ENCODE data around the gene YPEL2. TPM values are rescaled to one million over a fixed set of nuclear protein-coding genes. Genes with fewer than 3 reads are reported as not detected.
"Not testable (repeated sequence)": the region's sequence is repeated elsewhere in the genome, so short reads cannot be mapped to it uniquely, and the experiment has no call there.

Gene YPEL2
- total RNA-seq, 1 donor from 2014 or later, result 21.9 TPM

DNA sequence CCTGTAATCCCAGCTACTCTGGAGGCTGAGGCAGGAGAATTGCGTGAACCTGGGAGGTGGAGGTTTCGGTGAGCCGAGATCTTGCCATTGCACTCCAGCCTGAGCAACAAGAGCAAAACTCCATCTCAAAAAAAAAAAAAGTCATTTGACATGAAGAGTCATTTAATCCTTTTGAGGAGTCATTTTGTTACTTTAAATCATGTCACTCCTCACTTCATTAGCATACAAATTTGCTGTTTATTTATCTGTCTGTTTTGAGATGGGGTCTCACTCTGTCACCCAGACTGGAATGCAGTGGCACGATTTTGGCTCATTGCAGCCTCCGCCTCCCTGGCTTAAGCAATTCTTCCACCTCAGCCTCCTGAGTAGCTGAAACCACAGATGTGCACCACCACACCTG, 81.0 kb downstream of the YPEL2 start:
- H3K4me3 ChIP-seq (ENCODE audit: low read length in 3 of 3); H3K9ac ChIP-seq (ENCODE audit: low read depth in 1 of 3, low read length in 3 of 3); H3K9me3 ChIP-seq (ENCODE audit: control insufficient read depth in 3 of 3, low read length in 3 of 3); H3K36me3 ChIP-seq (ENCODE audit: control insufficient read depth in 3 of 3, insufficient read depth in 3 of 3, low read length in 3 of 3); H3K4me1 ChIP-seq (ENCODE audit: control insufficient read depth in 3 of 3, insufficient read depth in 3 of 3, low read length in 3 of 3); H3K27me3 ChIP-seq (ENCODE audit: control insufficient read depth in 3 of 3, insufficient read depth in 3 of 3, low read length in 3 of 3); H3K27ac ChIP-seq (ENCODE audit: low read depth, low read length): not testable (repeated sequence)

DNA sequence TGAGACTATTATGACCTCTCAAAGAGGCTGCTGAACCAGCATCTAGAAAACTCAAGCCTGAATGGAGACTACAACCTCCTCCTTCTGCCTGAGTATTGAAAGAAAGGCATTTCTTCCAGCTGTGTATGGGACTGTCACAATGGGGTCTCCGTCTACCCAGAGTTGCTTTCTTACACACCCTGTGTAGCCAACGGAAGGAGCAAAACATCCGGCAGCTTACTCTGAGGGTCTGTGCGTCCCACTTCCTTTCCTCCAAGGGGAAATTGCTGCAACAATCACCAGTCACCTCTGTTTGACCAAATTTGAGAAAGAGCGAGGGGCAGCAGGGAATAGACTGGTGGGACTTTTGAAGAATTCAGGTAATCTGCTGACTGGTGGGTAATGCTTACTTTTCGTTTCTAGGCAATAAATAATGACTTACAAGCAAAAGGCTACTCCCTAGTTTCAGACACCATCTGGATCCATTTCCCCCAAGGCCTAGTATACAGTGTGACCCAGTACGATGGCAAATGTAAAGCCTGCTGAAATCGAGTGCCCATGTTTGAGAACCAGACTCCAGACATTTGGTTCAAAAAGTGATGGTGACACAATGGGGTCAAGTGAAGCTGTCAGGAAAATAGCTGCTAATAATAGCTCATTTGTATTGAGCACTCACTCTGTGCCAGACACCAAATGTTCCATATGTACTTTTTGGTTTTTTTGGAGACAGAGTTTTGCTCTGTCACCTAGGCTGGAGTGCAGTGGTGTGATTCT, 81.7 kb downstream of the YPEL2 start:
- Histone ChIP-seq H3K9ac (ENCODE audit: low read depth in 1 of 3, low read length in 3 of 3) (no peak overlapping the region), H3K36me3 (ENCODE audit: control insufficient read depth in 3 of 3, insufficient read depth in 3 of 3, low read length in 3 of 3) (peaks cover 0 to 4% (median 4%) of the 10 kb centered on the region in 3 donors), H3K27ac (ENCODE audit: low read depth, low read length) (no peak overlapping the region), H3K4me3 (ENCODE audit: low read length in 3 of 3) (no peak overlapping the region), H3K4me1 (ENCODE audit: control insufficient read depth in 3 of 3, insufficient read depth in 3 of 3, low read length in 3 of 3) (peaks cover 0 to 9% (median 0%) of the 10 kb centered on the region in 3 donors), H3K9me3 (ENCODE audit: control insufficient read depth in 3 of 3, low read length in 3 of 3) (peaks cover 0 to 2% (median 0%) of the 10 kb centered on the region in 3 donors), H3K27me3 (ENCODE audit: control insufficient read depth in 3 of 3, insufficient read depth in 3 of 3, low read length in 3 of 3) (no peaks in the 10 kb centered on the region)

DNA sequence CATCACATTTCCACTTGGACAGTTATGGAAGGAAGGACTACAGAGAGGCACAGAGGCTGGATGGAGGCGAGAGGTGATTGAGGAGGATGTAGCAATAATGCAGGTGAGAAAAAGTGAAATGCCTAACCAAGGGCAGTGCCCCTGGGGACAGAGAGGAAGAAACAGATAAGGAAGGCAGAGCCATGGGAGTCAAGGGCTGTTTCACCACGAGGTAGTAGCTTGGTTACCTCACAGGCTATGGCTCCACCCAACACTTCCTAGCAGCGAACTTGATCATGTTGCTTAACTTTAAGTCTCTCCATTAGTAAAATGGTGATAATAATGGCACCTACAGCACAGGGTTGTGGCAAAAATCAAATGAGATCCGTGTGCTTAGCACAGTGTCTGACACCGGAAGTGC, 83.9 kb downstream of the YPEL2 start:
- Histone ChIP-seq H3K27ac (ENCODE audit: low read depth, low read length) (no peak overlapping the region), H3K27me3 (ENCODE audit: control insufficient read depth in 3 of 3, insufficient read depth in 3 of 3, low read length in 3 of 3) (no peaks in the 10 kb centered on the region), H3K36me3 (ENCODE audit: control insufficient read depth in 3 of 3, insufficient read depth in 3 of 3, low read length in 3 of 3) (no peaks in the 10 kb centered on the region), H3K4me3 (ENCODE audit: low read length in 3 of 3) (no peak overlapping the region), H3K9me3 (ENCODE audit: control insufficient read depth in 3 of 3, low read length in 3 of 3) (peaks cover 0 to under 1% (median 0%) of the 10 kb centered on the region in 3 donors), H3K9ac (ENCODE audit: low read depth in 1 of 3, low read length in 3 of 3) (no peak overlapping the region), H3K4me1 (ENCODE audit: control insufficient read depth in 3 of 3, insufficient read depth in 3 of 3, low read length in 3 of 3) (peaks cover 4 to 14% (median 5%) of the 10 kb centered on the region in 3 donors)

DNA sequence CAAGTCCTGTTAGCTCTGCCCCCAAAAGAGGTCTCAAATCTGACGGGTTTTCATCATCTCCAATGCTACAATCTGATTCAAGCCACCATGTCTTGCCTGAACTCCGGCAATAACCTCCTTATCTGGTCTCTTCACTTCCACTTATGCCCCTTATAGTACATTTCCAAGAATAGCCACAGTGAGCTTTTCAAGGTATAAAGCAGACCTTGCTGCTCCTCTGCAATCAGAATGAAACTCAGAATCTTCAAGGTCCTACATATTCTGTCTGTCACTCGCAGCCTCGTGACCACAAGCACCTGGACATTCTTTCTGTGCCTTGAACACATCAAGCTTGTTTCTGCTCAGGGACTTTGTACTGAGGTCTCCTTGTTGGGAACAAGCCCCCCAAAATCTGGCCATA, 84.7 kb downstream of the YPEL2 start:
- H3K27me3 ChIP-seq (ENCODE audit: control insufficient read depth in 3 of 3, insufficient read depth in 3 of 3, low read length in 3 of 3), result no peaks in the 10 kb centered on the region
- no peak overlapping the region for H3K4me3 ChIP-seq (ENCODE audit: low read length in 3 of 3)
- H3K9me3 ChIP-seq (ENCODE audit: control insufficient read depth in 3 of 3, low read length in 3 of 3), result no peaks in the 10 kb centered on the region
- no peaks in the 10 kb centered on the region for H3K36me3 ChIP-seq (ENCODE audit: control insufficient read depth in 3 of 3, insufficient read depth in 3 of 3, low read length in 3 of 3)
- H3K4me1 ChIP-seq (ENCODE audit: control insufficient read depth in 3 of 3, insufficient read depth in 3 of 3, low read length in 3 of 3), result peaks cover 4 to 16% (median 5%) of the 10 kb centered on the region in 3 donors
- no peak overlapping the region for H3K9ac ChIP-seq (ENCODE audit: low read depth in 1 of 3, low read length in 3 of 3)
- no peak overlapping the region for H3K27ac ChIP-seq (ENCODE audit: low read depth, low read length)

DNA sequence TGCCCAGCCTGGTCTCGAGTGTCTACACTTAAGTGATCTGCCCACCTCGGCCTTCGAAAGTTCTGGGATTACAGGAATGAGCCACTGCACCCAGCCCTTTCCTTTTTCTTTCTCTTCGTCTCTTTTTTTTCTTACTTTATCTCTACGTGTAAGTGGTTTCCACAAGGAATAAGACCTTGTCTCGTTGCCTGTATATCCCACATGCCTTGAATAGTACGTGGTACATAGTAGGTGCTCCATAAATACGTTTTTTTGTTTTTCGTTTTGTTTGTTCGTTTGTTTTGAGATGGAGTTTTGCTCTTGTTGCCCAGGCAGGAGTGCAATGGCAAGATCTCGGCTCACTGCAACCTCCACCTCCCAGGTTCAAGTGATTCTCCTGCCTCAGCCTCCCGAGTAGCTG, 86.0 kb downstream of the YPEL2 start:
- peaks cover 8 to 20% (median 9%) of the 10 kb centered on the region in 3 donors for H3K4me1 ChIP-seq (ENCODE audit: control insufficient read depth in 3 of 3, insufficient read depth in 3 of 3, low read length in 3 of 3)
- H3K27ac ChIP-seq (ENCODE audit: low read depth, low read length), result no peak overlapping the region

DNA sequence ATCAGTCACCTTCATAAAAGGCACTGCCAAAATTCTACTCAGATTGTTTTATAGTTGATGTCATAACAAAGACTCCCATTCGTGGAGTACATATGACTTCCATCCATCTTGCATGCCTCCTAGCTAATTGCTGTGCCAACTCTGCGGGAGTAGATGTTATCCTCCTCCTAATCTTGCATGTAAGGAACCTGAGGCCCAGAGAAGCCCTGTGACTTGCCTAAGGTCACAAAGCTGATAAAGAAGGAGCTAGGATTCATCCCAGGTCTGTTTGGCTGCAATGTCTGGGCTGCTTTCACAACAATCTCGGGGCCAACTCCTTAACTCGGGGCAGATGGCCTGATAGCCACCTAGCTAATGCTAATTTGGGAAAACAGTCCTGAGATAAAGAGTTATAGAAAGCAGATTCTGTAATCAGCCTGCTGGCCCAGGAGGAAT, 87.3 kb downstream of the YPEL2 start:
- Histone ChIP-seq H3K27ac (ENCODE audit: low read depth, low read length) (peak overlapping the region; percentile 68), H3K36me3 (ENCODE audit: control insufficient read depth in 3 of 3, insufficient read depth in 3 of 3, low read length in 3 of 3) (no peaks in the 10 kb centered on the region), H3K4me1 (ENCODE audit: control insufficient read depth in 3 of 3, insufficient read depth in 3 of 3, low read length in 3 of 3) (peaks cover 21 to 25% (median 22%) of the 10 kb centered on the region in 3 donors), H3K9ac (ENCODE audit: low read depth in 1 of 3, low read length in 3 of 3) (no peak overlapping the region), H3K9me3 (ENCODE audit: control insufficient read depth in 3 of 3, low read length in 3 of 3) (no peaks in the 10 kb centered on the region), H3K4me3 (ENCODE audit: low read length in 3 of 3) (peak overlapping the region in 1 of 3 donors; percentile 14), H3K27me3 (ENCODE audit: control insufficient read depth in 3 of 3, insufficient read depth in 3 of 3, low read length in 3 of 3) (no peaks in the 10 kb centered on the region)

More for the DNA sequence above, 86.0 kb downstream of the YPEL2 start:
- no peaks in the 10 kb centered on the region for H3K27me3 ChIP-seq (ENCODE audit: control insufficient read depth in 3 of 3, insufficient read depth in 3 of 3, low read length in 3 of 3)
- H3K36me3 ChIP-seq (ENCODE audit: control insufficient read depth in 3 of 3, insufficient read depth in 3 of 3, low read length in 3 of 3), result no peaks in the 10 kb centered on the region
- no peaks in the 10 kb centered on the region for H3K9me3 ChIP-seq (ENCODE audit: control insufficient read depth in 3 of 3, low read length in 3 of 3)
- no peak overlapping the region for H3K4me3 ChIP-seq (ENCODE audit: low read length in 3 of 3)
- no peak overlapping the region for H3K9ac ChIP-seq (ENCODE audit: low read depth in 1 of 3, low read length in 3 of 3)

DNA sequence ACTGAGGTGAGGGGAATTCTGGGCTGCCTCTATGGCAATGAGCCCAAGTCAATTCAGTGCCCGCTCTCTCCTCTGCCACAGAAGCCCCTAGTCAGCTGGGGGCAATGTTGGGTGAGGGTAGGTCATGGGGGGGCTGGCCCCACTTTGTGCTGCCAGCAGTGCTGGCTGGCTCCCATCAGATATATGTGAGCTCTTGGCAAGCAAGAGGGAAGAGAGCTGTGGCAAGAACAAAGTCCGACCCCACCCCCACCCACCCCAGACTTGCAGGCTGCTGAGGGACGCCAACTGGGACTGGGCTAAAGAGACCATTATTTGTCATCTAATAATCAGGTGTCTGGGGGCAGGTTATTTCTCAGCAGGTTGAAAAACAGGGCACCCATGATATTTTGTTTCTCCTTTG, 89.4 kb downstream of the YPEL2 start:
- no peak overlapping the region for H3K4me3 ChIP-seq (ENCODE audit: low read length in 3 of 3)
- no peaks in the 10 kb centered on the region for H3K36me3 ChIP-seq (ENCODE audit: control insufficient read depth in 3 of 3, insufficient read depth in 3 of 3, low read length in 3 of 3)
- peaks cover 42 to 44% (median 42%) of the 10 kb centered on the region in 3 donors for H3K4me1 ChIP-seq (ENCODE audit: control insufficient read depth in 3 of 3, insufficient read depth in 3 of 3, low read length in 3 of 3)
- no peaks in the 10 kb centered on the region for H3K27me3 ChIP-seq (ENCODE audit: control insufficient read depth in 3 of 3, insufficient read depth in 3 of 3, low read length in 3 of 3)
- H3K9me3 ChIP-seq (ENCODE audit: control insufficient read depth in 3 of 3, low read length in 3 of 3), result no peaks in the 10 kb centered on the region
- no peak overlapping the region for H3K9ac ChIP-seq (ENCODE audit: low read depth in 1 of 3, low read length in 3 of 3)
- no peak overlapping the region for H3K27ac ChIP-seq (ENCODE audit: low read depth, low read length)

DNA sequence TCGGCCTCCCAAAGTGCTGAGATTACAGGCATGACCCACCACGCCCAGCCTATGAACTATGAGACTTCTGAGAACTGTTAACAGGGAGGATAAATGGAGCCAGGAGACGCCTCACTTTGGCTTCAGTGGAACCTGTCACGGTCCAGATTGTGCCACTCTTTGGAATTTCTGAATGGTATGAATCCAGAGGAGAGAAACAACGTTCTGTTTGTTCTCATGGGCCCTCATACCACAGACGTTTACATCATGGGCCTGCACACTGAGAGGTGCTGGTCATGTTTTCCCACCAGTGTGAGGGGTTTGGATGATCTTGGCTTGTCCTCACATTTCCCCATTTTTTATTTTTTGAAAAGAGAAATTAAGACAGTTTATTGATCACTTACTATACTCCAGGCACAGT, 90.3 kb downstream of the YPEL2 start:
- Histone ChIP-seq H3K4me3 (ENCODE audit: low read length in 3 of 3) (no peak overlapping the region), H3K27ac (ENCODE audit: low read depth, low read length) (peak overlapping the region; percentile 14), H3K4me1 (ENCODE audit: control insufficient read depth in 3 of 3, insufficient read depth in 3 of 3, low read length in 3 of 3) (peaks cover 50 to 52% (median 50%) of the 10 kb centered on the region in 3 donors)

DNA sequence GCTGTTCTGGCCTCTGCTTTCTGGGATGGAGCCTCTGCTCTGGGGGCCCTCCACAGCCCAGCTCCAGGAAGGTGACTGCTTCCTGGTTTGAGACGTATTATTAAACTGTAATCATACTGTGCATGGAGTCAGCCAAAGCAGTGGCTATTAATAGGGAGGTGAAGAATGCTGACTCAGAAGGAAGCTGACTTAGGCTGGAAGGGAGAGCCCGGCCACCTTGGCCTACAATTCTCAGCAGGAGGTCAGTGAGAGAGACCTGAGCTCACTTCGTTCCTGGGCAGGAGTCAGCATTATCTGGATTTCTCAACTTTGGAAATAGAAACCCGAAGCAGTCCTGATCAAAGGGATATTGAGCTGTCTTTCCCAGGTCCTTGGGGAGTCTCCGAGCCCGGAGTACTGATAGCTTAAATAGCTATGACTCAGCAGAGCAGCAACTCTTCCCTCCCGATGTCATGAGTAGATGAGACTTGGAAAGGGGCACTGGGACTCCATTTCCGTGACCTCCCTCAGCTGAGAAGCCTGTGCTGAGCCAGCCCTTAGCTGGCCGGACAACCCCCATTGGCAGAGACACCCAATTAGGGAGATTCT, 91.8 kb downstream of the YPEL2 start:
- no peaks in the 10 kb centered on the region for H3K27me3 ChIP-seq (ENCODE audit: control insufficient read depth in 3 of 3, insufficient read depth in 3 of 3, low read length in 3 of 3)
- no peaks in the 10 kb centered on the region for H3K9me3 ChIP-seq (ENCODE audit: control insufficient read depth in 3 of 3, low read length in 3 of 3)
- H3K27ac ChIP-seq (ENCODE audit: low read depth, low read length), result peak overlapping the region; percentile 99
- H3K36me3 ChIP-seq (ENCODE audit: control insufficient read depth in 3 of 3, insufficient read depth in 3 of 3, low read length in 3 of 3), result no peaks in the 10 kb centered on the region
- H3K4me1 ChIP-seq (ENCODE audit: control insufficient read depth in 3 of 3, insufficient read depth in 3 of 3, low read length in 3 of 3), result peaks cover 63 to 67% (median 64%) of the 10 kb centered on the region in 3 donors
- peak overlapping the region; percentile 88 to 90 (median 89) for H3K9ac ChIP-seq (ENCODE audit: low read depth in 1 of 3, low read length in 3 of 3)
- H3K4me3 ChIP-seq (ENCODE audit: low read length in 3 of 3), result peak overlapping the region; percentile 39 to 63 (median 53)

More for the DNA sequence above, 90.3 kb downstream of the YPEL2 start:
- Histone ChIP-seq H3K9ac (ENCODE audit: low read depth in 1 of 3, low read length in 3 of 3) (no peak overlapping the region), H3K36me3 (ENCODE audit: control insufficient read depth in 3 of 3, insufficient read depth in 3 of 3, low read length in 3 of 3) (no peaks in the 10 kb centered on the region), H3K27me3 (ENCODE audit: control insufficient read depth in 3 of 3, insufficient read depth in 3 of 3, low read length in 3 of 3) (no peaks in the 10 kb centered on the region), H3K9me3 (ENCODE audit: control insufficient read depth in 3 of 3, low read length in 3 of 3) (no peaks in the 10 kb centered on the region)

DNA sequence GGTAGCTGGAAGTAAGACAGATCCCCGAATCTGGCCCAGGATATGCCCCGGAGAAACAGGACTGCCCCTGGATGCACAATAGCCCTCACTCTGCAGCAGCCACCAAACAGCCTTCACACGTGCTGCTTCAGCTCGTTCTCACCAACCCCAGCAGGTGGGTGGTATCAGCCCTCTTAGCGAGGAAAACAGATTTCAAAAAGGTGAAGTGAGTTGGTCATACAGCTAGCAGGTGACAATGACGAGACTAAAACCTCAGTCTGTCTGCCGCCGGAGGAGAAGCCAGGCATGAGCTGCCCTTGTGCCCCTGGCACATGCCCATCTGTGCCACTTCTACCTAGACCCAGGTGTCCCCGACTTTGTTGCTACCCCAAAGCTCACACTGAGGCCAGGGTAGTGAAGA, 92.4 kb downstream of the YPEL2 start:
- peak overlapping the region; percentile 99 for H3K27ac ChIP-seq (ENCODE audit: low read depth, low read length)
- H3K36me3 ChIP-seq (ENCODE audit: control insufficient read depth in 3 of 3, insufficient read depth in 3 of 3, low read length in 3 of 3), result no peaks in the 10 kb centered on the region
- peaks cover 65 to 70% (median 67%) of the 10 kb centered on the region in 3 donors for H3K4me1 ChIP-seq (ENCODE audit: control insufficient read depth in 3 of 3, insufficient read depth in 3 of 3, low read length in 3 of 3)

More for the DNA sequence above, 92.4 kb downstream of the YPEL2 start:
- Histone ChIP-seq H3K9ac (ENCODE audit: low read depth in 1 of 3, low read length in 3 of 3) (peak overlapping the region; percentile 88 to 90 (median 89)), H3K9me3 (ENCODE audit: control insufficient read depth in 3 of 3, low read length in 3 of 3) (no peaks in the 10 kb centered on the region), H3K4me3 (ENCODE audit: low read length in 3 of 3) (peak overlapping the region; percentile 34 to 63 (median 53)), H3K27me3 (ENCODE audit: control insufficient read depth in 3 of 3, insufficient read depth in 3 of 3, low read length in 3 of 3) (no peaks in the 10 kb centered on the region)

All from skeletal muscle tissue (tissue), 4 donors.